GM12878 (cell line): ENCODE measurements around the gene VPREB1. TPM values are rescaled to one million over a fixed set of nuclear protein-coding genes. Genes with fewer than 3 reads are reported as not detected.

Experiments
- ATAC-seq: fragments of 200-7000 bp; cut with Tn5 transposase; 3 replicates; pipeline ENCODE4 v1.9.1; 2020; ENCODE audit warnings: mild to moderate bottlenecking, moderate library complexity
- BruUV-seq: library from RNA; stranded (reverse); fragments of 400-500 nt; replicated peaks from 2 replicates; lab custom pipeline; 2021; lab: Mats Ljungman, UMichigan
- CTCF ChIA-PET: fragments of 300-600 bp; sonication (Branson Sonifier 250); formaldehyde crosslinking; extraction: SDS; loops from one replicate; lab custom pipeline; 2021; ENCODE audit warnings: inconsistent platforms; lab: Yijun Ruan, JAX
- POLR2A ChIA-PET: fragments of 350-600 bp; formaldehyde crosslinking; extraction: SDS; loops from one replicate; lab custom pipeline; 2021; ENCODE audit warnings: inconsistent platforms; lab: Charles Lee
- RAD21 ChIA-PET: fragments of 300-600 bp; sonication (Branson Sonifier 250); formaldehyde crosslinking; loops from one replicate; lab custom pipeline; 2023; ENCODE audit warnings: antibody characterized with exemption; ENCODE audit not compliant: unreplicated experiment; lab: Charles Lee
- SMC1A ChIA-PET: fragments of 300-600 bp; sonication (Branson Sonifier 250); formaldehyde crosslinking; loops from one replicate; lab custom pipeline; 2023; ENCODE audit not compliant: unreplicated experiment, uncharacterized antibody; lab: Charles Lee
- DNase-seq: peaks from one replicate; pipeline ENCODE4 v3.0.0-alpha.2; 2011; ENCODE audit warnings: low read depth, low spot score
- FAIRE-seq: peaks from 3 replicates; lab custom pipeline; 2011; peaks lifted over from hg19 to GRCh38; lab: Jason Lieb, UNC
- H2AFZ ChIP-seq: 2 replicates; pipeline ENCODE4 v1.6.0; 2011; ENCODE audit warnings: low read depth, low read length, control low read depth; ENCODE audit not compliant: control insufficient read depth
- H3K27ac ChIP-seq: 2 replicates; pipeline ENCODE4 v1.5.1; 2011; ENCODE audit warnings: control low read depth; ENCODE audit not compliant: control insufficient read depth, insufficient read depth
- H3K27me3 ChIP-seq, 2 experiments: replicated peaks in 1 of 2; 2 replicates each; pipeline versions ENCODE4 v1.6.0 to v1.6.1; 2011; ENCODE audit warnings: low read length in 1 of 2; ENCODE audit not compliant: control insufficient read depth in 2 of 2, insufficient read depth in 2 of 2
- H3K36me3 ChIP-seq, 2 experiments: 2 replicates each; pipeline ENCODE4 v1.5.1; 2011; ENCODE audit warnings: low read length in 1 of 2; ENCODE audit not compliant: control insufficient read depth in 2 of 2, insufficient read depth in 2 of 2
- H3K4me1 ChIP-seq: 2 replicates; pipeline ENCODE4 v1.6.1; 2011; ENCODE audit warnings: mild to moderate bottlenecking, low read length, moderate library complexity, mixed read lengths; ENCODE audit not compliant: control insufficient read depth, insufficient read depth
- H3K4me2 ChIP-seq: 2 replicates; pipeline ENCODE4 v1.6.0; 2011; ENCODE audit warnings: control low read depth; ENCODE audit not compliant: control insufficient read depth, insufficient read depth
- H3K4me3 ChIP-seq: fragments of 200-600 bp; sonication (generic); 2 replicates; pipeline ENCODE4 v1.5.1; 2016
- H3K79me2 ChIP-seq: 2 replicates; pipeline ENCODE4 v1.6.0; 2011; ENCODE audit warnings: low read length; ENCODE audit not compliant: control insufficient read depth, insufficient read depth
- H3K9ac ChIP-seq: 2 replicates; pipeline ENCODE4 v1.8.0; 2011; ENCODE audit warnings: low read length, control low read depth, mixed read lengths; ENCODE audit not compliant: control insufficient read depth, insufficient read depth
- H3K9me3 ChIP-seq: replicated peaks from 3 replicates; pipeline ENCODE4 v1.5.1; 2011; ENCODE audit warnings: mild to moderate bottlenecking, low read length; ENCODE audit not compliant: control insufficient read depth, insufficient read depth
- H4K20me1 ChIP-seq: 2 replicates; pipeline ENCODE4 v1.6.0; 2011; ENCODE audit not compliant: control insufficient read depth, insufficient read depth
- DPF2 ChIP-seq: fragments of 450-650 bp; IDR thresholded peaks from 2 replicates; pipeline ENCODE4 v1.6.1; 2017; ENCODE audit warnings: mild to moderate bottlenecking
- HDAC6 ChIP-seq: fragments of 200-600 bp; sonication (generic); IDR thresholded peaks from one replicate; pipeline ENCODE4 v1.8.0; 2017; ENCODE audit warnings: antibody characterized with exemption; ENCODE audit not compliant: unreplicated experiment
- IRF4 ChIP-seq: IDR thresholded peaks from 2 replicates; pipeline ENCODE4 v1.6.1; 2011; ENCODE audit warnings: low read depth, low read length
- LARP7 ChIP-seq: fragments of 450-650 bp; IDR thresholded peaks from 2 replicates; pipeline ENCODE4 v1.6.1; 2017; ENCODE audit warnings: mild to moderate bottlenecking
- MAX ChIP-seq: IDR thresholded peaks from 2 replicates; pipeline ENCODE4 v1.6.1; 2012; ENCODE audit warnings: low read depth, low read length, improper control_type of control experiment
- MLLT1 ChIP-seq: fragments of 450-650 bp; IDR thresholded peaks from 2 replicates; pipeline ENCODE4 v1.6.1; 2016; ENCODE audit warnings: mild to moderate bottlenecking
- PAX5 ChIP-seq: IDR thresholded peaks from 2 replicates; pipeline ENCODE4 v1.6.1; 2011; ENCODE audit warnings: low read depth, low read length, borderline replicate concordance
- POLR2AphosphoS5 ChIP-seq: IDR thresholded peaks from 2 replicates; pipeline ENCODE4 v1.6.1; 2011; ENCODE audit warnings: mild to moderate bottlenecking, low read length, inconsistent platforms
- SPI1 ChIP-seq: IDR thresholded peaks from 2 replicates; pipeline ENCODE4 v1.6.1; 2011; ENCODE audit warnings: low read depth, mild to moderate bottlenecking, low read length, moderate library complexity, borderline replicate concordance; ENCODE audit not compliant: insufficient read depth
- TCF12 ChIP-seq: IDR thresholded peaks from 2 replicates; pipeline ENCODE4 v1.6.1; 2011; ENCODE audit warnings: low read depth, mild to moderate bottlenecking, low read length
- ZBTB4 ChIP-seq: fragments of 450-650 bp; formaldehyde crosslinking; IDR thresholded peaks from 2 replicates; pipeline ENCODE4 v1.4.0; 2022; ENCODE audit warnings: mild to moderate bottlenecking, moderate library complexity
- ZNF24 ChIP-seq: fragments of 450-650 bp; IDR thresholded peaks from 2 replicates; pipeline ENCODE4 v1.6.1; 2017; ENCODE audit warnings: antibody characterized with exemption, mild to moderate bottlenecking
- WGBS: methylation state at CpG from one replicate; pipeline ENCODE4 v1.1.6; 2016; ENCODE audit warnings: low lambda C conversion rate; ENCODE audit not compliant: insufficient replicate concordance, insufficient coverage; ENCODE audit errors: missing lambda C conversion rate; 5-methylcytosine and 5-hydroxymethylcytosine counted together
- in situ Hi-C: fragments of 300-500 bp; cut with MboI; formaldehyde crosslinking; loops from 9 replicates; pipeline ENCODE4 v1.14.3; 2018; ENCODE audit warnings: mixed read lengths
- intact Hi-C: fragments of 100-400 bp; cut with micrococcal nuclease; formaldehyde crosslinking; loops from one replicate; pipeline ENCODE4 v1.14.2; 2022; ENCODE audit not compliant: unreplicated experiment
- polyA plus RNA-seq, 11 experiments: library from polyadenylated mRNA; depleted of rRNA in 4 of 11; unstranded in 6 of 11; stranded (reverse) in 5 of 11; fragments of >200 nt; fragmentation: Nextera tagmentation in 4 of 11; fragmentation: Illumina TruSeq in 1 of 11; extraction: Ambion mirVana in 4 of 11; extraction: Trizol in 1 of 11; gene quantifications; 1 replicate in 1 of 11; 2 replicates in 10 of 11; pipeline versions ENCODE4 v1.2.1 to v1.2.3, GENCODE V29; 2011 to 2016; ENCODE audit warnings: inconsistent platforms in 2 of 11, missing spikeins in 2 of 11, low read depth in 1 of 11
- total RNA-seq, 4 experiments: library from RNA; depleted of rRNA in 3 of 4; stranded (reverse); fragments of >200 nt in 3 of 4; fragmentation: Illumina TruSeq in 1 of 4; extraction: Trizol in 1 of 4; gene quantifications; 2 replicates each; pipeline versions ENCODE4 v1.2.1 to v1.2.3, GENCODE V29; 2013 to 2021
- TF ChIP-seq, protein P1 (sequence below): fragments of 450-650 bp; IDR thresholded peaks from 2 replicates; pipeline ENCODE4 v1.6.1; 2016; ENCODE audit warnings: mild to moderate bottlenecking, moderate library complexity, borderline replicate concordance
- TF ChIP-seq, protein P2 (sequence below): fragments of 450-650 bp; IDR thresholded peaks from 2 replicates; pipeline ENCODE4 v1.6.1; 2018; ENCODE audit warnings: borderline replicate concordance, mild to moderate bottlenecking; ENCODE audit not compliant: partially characterized antibody

VPREB1 gene
- total and polyA plus RNA-seq, 10 of the 15 experiments (the other 5 are each of a cell fraction or from before 2014, with no cell fraction given) = not detected

DNA sequence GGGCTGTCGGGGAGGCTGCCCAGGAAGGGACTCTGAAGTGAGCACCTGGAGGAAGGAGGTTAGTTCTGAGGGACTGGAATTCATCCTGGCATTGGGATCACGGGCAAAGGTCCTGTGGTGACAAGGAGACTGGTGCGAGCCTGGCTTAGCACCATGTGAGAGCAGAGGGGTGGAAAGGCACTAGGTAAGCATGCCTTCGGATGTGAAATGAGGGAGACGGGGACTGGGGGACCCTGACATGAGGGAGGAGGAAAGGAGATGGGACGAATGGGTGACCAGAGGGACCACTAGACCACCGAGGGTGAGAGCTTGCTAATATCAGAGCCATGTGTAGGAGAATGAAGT lies 3.1 kb upstream of the VPREB1 start:
- POLR2A ChIA-PET = no interaction called here
- Histone ChIP-seq H3K79me2 (no peaks in the 10 kb centered on the region), H3K36me3 (no peaks in the 10 kb centered on the region), H3K9me3 (no peaks in the 10 kb centered on the region), H3K27me3 (no peaks in the 10 kb centered on the region), H3K4me3 (no peak overlapping the region), H3K4me1 (no peaks in the 10 kb centered on the region), H3K9ac (no peak overlapping the region), H3K4me2 (no peak overlapping the region), H4K20me1 (no peaks in the 10 kb centered on the region), H2AFZ (no peak overlapping the region), H3K27ac (no peak overlapping the region)
- CTCF ChIA-PET = no interaction called here
- DNase-seq (no peak), FAIRE-seq (no peak), ATAC-seq (no peak)
- BruUV-seq = no TSS peak
- intact Hi-C loops (no loop called here), in situ Hi-C loops (no loop called here)
- RAD21 ChIA-PET = no interaction called here
- SMC1A ChIA-PET = no interaction called here
- WGBS = 66% methylated on average over 6 of the region's 7 CpGs
- TF ChIP-seq LARP7 (no peak), MAX (no peak), SPI1 (no peak), PAX5 (no peak), ZNF24 (no peak), DPF2 (no peak), HDAC6 (no peak), IRF4 (no peak), POLR2AphosphoS5 (no peak), TCF12 (no peak), ZBTB4 (CRISPR knock-in tag) (no peak), MLLT1 (no peak)
- TF ChIP-seq, protein P1, sequence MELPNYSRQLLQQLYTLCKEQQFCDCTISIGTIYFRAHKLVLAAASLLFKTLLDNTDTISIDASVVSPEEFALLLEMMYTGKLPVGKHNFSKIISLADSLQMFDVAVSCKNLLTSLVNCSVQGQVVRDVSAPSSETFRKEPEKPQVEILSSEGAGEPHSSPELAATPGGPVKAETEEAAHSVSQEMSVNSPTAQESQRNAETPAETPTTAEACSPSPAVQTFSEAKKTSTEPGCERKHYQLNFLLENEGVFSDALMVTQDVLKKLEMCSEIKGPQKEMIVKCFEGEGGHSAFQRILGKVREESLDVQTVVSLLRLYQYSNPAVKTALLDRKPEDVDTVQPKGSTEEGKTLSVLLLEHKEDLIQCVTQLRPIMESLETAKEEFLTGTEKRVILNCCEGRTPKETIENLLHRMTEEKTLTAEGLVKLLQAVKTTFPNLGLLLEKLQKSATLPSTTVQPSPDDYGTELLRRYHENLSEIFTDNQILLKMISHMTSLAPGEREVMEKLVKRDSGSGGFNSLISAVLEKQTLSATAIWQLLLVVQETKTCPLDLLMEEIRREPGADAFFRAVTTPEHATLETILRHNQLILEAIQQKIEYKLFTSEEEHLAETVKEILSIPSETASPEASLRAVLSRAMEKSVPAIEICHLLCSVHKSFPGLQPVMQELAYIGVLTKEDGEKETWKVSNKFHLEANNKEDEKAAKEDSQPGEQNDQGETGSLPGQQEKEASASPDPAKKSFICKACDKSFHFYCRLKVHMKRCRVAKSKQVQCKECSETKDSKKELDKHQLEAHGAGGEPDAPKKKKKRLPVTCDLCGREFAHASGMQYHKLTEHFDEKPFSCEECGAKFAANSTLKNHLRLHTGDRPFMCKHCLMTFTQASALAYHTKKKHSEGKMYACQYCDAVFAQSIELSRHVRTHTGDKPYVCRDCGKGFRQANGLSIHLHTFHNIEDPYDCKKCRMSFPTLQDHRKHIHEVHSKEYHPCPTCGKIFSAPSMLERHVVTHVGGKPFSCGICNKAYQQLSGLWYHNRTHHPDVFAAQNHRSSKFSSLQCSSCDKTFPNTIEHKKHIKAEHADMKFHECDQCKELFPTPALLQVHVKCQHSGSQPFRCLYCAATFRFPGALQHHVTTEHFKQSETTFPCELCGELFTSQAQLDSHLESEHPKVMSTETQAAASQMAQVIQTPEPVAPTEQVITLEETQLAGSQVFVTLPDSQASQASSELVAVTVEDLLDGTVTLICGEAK = no peak
- TF ChIP-seq, protein P2, sequence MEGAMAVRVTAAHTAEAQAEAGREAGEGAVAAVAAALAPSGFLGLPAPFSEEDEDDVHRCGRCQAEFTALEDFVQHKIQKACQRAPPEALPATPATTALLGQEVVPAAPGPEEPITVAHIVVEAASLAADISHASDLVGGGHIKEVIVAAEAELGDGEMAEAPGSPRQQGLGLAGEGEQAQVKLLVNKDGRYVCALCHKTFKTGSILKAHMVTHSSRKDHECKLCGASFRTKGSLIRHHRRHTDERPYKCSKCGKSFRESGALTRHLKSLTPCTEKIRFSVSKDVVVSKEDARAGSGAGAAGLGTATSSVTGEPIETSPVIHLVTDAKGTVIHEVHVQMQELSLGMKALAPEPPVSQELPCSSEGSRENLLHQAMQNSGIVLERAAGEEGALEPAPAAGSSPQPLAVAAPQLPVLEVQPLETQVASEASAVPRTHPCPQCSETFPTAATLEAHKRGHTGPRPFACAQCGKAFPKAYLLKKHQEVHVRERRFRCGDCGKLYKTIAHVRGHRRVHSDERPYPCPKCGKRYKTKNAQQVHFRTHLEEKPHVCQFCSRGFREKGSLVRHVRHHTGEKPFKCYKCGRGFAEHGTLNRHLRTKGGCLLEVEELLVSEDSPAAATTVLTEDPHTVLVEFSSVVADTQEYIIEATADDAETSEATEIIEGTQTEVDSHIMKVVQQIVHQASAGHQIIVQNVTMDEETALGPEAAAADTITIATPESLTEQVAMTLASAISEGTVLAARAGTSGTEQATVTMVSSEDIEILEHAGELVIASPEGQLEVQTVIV = no peak
